NCI-H446 treated with DMSO at 0.1 percent for 48 hours (cell line): ENCODE measurements around the gene CTIF.

ENCODE experiments used
- DNase-seq: peaks from one replicate; lab custom pipeline; 2025; lab: John Stamatoyannopoulos, UW

Gene CTIF

GRCh38 chr18:48776156-48776555 lies 237.3 kb downstream of the CTIF start:
- no peak for DNase-seq

- no peak for DNase-seq
These were observed 237.8 kb downstream of the CTIF start for GRCh38 chr18:48776641-48777025.

DNA sequence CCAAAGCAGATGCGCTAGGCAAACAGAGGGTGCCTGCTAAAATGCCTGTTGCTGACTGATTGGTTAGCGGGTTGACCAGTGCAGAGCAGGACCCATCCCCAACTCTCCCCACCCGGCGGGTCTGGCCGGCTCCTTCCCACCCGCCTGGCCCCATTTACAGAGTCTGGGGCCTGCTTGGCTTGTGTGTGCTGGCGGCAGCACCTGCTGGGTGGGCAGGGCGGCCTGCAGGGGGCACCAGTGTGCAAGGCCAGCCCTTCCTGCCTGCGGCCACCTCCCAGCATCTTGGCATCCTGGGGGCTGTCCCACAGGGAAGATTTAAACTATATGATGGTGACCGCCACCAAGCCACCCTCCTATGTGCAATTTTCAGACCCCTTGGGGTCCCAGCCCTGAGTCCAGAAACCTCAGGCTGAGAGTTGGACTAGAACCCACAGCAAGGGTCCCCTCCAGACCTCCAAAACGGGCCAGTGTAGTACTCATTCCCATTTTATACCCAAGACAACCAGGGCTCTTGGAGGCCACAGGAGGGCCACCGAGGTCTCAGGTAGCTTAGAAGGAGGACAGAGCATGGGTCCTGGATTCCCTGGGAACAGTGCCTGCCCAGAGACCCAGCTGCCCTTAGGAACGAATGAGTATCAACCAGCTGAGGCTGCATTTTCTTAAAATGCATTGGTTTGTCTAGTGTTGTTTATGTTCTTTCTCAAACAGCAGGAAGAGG lies 238.4 kb downstream of the CTIF start:
- DNase-seq: no peak

DNA sequence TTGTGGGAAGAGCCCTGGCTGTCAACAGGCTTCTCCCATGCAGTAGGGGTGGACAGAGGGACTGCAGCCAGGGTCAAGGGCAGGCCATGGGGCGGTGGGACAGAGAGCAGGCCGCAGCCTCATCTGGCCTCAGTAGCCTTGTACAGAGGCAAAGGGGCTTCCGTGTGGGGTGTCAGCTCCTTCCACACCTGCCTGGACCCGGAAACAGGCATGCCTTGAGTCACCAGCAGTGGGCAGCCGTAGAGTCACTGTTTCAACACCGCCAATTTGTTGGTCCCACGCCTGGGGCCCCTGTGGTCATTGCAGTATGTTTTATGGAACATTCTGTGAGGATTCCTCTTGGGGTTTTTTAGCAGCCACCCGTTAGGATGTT lies 238.9 kb downstream of the CTIF start:
- DNase-seq: no peak

DNA sequence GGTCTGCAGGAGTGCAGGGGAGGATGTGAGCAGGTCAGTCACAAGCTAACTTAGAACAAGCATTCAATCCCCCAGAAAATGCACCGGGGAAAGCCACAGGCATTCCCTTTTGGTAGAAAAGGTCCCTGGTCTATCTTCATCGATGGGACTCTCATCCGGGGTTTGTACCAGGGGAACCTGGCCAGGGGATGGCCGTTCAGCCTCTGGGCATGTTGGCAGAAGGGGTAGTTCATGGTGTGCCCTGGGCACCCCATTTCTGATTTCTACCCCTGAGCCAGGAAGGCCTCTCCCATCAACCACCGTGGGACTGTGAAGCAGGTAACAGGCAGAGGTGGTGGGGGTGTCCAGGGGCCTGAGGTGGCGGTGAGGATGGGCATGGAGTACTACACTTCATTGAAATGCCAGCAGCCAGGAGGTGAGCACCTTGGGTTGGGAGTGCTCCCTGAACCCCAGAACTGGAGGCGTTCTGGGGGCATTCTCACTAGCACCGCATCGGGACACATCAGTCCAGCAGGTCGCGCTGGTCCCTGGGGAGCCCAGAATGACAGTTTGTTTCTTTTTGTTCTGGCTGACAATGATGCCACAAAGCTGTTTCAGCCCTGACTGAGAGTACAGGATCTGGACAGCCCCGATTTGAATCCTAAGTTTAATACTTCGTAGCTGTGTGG lies 239.6 kb downstream of the CTIF start:
- no peak for DNase-seq

GRCh38 chr18:48779462-48779861 lies 240.6 kb downstream of the CTIF start:
- DNase-seq: no peak

- DNase-seq: no peak
These were observed 241.5 kb downstream of the CTIF start for GRCh38 chr18:48780201-48780912.

DNA sequence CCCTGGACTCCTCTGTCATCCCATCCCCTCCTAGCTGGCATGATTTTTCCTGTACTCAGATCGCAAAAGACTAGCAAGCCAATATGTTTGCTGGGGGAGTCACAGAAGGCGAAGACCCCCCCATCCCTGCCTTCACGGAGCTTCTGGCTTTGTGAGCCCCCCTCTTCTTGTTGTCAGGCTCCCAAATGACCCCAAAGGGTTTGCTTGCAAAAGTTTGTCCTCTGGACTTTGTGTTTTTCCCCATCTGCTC lies 242.0 kb downstream of the CTIF start:
- DNase-seq: no peak

- peak; percentile 13 for DNase-seq
These were observed 242.5 kb downstream of the CTIF start for GRCh38 chr18:48781163-48781987.

- DNase-seq: no peak
These were observed 243.1 kb downstream of the CTIF start for GRCh38 chr18:48781988-48782363.

DNA sequence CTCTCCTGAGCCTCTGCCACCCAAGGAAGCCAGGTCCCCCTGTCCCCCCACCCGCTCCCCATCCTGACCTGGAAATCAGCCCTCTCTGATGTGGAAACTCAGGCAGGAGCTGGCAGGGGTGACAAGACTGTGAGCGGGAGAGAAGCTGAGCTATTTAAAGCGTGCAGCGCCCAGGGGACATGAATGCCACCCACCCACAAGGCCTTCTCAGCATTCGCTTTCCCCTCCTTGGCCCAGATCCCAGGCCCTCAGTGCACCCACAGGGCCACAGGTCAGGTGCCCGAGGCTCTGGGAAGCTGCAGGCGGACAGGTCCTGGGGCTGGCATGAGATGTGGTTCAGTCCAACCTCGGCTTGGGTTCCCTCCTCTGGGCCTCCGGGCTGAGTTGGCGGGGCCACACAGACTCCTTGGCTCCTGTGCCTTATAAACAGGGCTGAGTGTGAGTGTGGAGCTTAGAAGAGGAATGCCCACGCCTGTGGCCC lies 243.6 kb downstream of the CTIF start:
- DNase-seq: no peak

DNA sequence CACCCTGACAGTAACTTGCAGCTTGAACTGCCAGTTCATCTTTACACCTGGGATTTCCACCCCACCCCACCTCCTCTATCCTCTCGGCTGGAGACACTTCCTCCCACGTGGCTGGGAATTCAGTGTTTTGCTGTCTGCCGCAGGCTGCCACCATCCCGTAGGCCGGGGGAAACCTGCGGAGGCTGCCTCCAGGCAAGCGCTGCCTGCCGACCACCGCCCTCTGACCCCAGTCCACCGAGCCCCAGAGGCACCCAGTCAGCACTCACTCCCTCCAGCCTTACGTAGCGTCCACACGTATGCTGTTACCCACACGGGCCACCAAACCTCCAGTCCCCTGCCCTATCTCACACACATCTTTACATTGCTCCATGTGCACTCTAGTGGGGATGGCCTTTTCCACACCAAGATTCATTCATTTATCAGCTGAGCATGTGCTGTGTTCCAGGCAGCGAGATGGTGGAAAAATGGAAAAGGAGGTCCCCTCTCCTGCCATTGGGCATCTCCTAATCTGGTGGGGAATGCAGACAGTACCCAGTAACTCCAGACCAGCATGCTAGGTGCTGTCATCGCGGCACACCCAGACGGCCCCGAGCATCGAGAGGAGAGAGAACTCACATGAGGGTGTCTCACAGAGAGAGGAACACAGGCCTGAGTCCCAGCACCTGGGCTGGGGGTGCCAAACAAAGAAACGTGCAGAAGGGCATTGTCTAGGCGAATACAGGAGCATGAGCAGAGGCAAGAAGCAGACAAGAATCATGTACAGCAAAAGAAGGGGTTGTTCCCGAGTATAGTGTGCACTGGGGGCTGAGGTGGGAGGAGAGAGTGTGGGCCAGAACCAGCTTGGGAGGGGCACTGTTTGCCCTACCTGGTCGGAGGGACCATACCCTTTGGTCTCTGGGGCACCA lies 245.0 kb downstream of the CTIF start:
- DNase-seq: no peak

GRCh38 chr18:48784656-48785055 lies 245.8 kb downstream of the CTIF start:
- no peak for DNase-seq

- no peak for DNase-seq
These were observed 246.3 kb downstream of the CTIF start for GRCh38 chr18:48785091-48785614.

DNA sequence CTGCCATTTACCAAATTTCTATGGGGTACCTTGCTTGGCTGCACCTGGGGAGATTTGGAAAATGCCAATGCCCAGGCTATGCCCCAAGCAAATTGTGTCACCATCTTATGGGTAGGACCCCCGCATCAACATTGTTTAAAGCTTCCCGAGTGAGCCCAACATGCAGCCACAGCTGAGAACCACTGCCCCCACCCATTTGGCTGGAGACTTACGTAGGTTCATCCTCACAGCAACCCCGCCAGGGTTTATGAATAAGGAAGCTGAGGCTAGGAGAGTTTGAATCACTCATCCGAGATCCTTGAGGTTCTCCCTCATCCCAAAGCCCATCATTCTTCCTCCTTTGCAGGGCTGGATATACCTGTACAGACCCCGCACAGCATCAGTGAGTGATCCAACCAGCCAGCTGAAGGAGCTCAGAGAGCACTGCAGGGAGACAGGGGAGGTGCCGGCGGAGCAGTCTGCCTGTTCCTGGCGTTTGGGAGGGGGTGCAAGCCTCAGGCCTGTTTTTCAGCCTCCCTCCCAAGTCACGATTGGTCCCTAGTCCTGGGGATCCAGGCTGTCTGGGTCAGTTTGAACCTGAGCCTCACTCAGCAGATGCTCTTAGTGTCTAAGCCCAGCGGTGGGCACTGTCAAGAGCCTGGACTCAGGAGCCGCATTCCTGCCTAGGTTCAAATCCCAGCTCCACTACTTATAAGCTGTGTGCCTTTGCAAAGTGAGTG lies 247.1 kb downstream of the CTIF start:
- no peak for DNase-seq

DNA sequence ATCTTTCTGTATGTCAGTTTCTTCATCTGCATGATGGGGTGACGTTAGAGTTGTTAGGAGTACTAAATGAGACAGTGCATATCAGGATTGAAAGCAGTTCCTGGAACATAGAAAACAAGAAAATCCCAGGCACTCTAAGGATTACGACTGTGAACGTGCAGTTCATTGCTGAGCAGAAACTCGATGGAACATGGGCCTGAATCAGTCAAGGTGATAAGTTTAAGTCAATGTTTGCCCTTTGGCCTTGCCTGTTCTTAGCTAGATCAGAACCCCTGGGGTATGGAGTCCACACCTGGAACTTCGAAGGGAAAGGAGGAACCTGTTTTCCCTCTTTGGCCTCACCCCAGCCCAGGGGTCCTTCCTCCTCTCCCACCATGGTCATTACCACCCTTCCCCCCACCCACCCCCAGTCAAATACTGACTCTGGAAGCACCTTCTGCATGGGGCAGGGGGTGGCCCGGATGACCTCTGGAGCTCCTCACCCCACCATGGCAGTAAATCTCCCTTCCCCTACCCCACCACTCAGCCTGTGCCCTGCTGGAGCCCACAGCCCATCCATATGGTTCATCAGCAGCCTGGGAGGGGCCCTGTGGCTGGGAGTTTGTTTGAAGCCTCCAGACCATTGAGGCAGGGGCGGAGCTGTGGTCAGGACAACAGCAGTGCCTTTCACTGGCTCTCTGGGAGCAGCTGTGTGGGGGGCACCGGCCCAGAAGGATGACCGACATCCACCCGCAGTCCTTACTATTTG lies 247.8 kb downstream of the CTIF start:
- DNase-seq: no peak

- no peak for DNase-seq
These were observed 248.6 kb downstream of the CTIF start for GRCh38 chr18:48787203-48788151.

DNA sequence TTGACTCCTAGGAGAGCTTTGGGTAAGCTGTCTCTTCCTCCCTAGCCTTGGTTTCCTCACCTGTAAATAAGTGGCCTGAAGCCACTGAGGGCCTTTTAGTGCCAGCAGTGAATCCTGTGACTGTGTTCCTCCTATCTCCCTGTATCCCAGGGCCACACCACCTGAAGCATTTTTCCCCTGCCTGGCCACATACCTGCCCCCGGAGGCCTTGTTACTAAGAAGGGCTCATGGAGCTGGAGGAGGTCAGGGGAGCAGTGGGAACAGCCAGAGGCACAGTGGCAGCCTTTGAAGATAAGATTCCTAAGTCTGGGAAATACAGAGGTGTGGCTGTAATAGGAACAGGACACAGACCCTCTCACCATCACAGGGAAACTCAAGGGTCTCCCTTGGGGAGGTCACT lies 249.5 kb downstream of the CTIF start:
- DNase-seq: no peak
